Astrocyte of the hippocampus (primary cell): ENCODE data around the gene ABLIM1.

Experiments
- DNase-seq: peaks from one replicate; pipeline ENCODE4 v3.0.0; 2011; ENCODE audit warnings: low read depth, low spot score

Gene ABLIM1

DNA sequence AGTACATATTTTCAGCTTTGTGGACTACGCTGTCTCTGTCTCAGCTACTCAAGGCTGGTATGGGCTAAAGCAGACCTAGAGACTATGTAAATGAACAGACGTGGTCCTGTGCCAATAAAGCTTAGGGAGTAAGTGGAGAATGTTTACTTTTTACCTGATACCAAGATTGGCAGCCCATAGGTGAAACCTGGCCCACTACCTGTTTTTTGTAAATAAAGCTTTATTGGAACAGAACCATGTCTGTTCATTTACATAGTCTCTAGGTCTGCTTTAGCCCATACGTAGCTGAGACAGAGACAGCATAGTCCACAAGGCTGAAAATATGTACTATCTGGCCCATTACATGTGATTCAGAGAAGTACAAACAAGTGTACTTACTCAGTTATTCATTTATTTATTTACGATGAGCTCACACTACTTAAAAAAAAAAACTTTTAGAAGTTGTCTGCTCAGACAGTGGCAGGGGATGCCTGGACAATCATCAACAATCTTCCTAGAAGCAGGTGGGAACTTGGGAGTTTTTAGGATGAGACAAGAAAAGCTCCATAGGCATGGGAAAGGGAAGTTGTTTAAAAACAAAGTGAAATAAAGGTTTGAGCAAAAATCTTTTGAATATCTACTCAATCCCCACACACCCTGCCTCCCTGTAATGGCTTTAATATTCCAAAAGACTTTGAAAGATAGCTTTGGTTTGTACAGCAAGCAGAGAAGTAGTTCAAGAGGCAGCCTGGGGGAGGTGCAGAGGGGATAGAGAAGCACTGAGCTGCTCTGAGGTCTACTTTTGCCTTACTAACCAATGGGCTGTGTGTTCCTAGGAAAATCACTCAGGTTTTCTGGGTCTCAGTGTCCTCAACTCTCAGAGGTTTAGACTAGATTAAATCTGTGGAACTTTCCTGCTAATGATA lies 139.4 kb downstream of the ABLIM1 start:
- no peak for DNase-seq

DNA sequence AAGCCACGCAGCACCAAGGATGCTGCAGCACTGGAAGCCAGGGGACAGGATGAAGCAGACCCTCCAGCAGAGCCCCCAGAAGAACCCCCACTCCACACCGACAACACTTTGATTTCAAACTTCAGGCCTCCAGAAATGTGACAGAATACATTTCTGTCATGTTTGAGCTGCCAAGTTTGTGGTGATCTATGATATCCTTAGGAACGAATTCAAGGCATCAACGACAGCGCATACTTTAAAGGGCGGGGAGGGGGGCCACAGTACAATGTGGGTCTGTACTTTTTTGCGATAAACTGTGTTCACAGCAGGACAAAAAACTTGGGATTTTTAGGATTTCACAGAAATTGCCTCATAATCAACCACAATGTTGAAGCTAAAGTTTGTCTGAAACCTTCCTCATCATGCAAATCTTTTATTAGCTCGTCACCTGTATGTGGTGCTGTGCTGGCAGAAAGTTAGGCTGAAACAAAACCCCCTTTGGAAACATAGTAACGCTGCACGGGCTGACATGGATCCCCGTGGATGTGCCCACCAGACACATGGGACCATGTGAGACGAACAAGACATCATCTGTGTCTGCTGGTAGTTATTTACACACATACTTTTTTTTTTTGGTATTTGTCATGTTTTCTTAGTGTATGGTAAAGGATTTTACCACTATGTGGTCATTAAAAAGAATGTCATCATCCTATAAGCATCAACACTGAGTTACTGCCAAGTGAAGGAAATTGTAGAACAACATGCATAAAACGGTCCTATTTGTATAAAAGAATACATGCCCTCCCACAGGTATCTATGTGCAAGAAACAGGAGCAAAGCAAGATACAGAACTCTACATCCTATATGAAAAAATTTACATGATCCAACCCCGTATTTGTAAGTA lies 140.5 kb downstream of the ABLIM1 start:
- DNase-seq, result no peak

DNA sequence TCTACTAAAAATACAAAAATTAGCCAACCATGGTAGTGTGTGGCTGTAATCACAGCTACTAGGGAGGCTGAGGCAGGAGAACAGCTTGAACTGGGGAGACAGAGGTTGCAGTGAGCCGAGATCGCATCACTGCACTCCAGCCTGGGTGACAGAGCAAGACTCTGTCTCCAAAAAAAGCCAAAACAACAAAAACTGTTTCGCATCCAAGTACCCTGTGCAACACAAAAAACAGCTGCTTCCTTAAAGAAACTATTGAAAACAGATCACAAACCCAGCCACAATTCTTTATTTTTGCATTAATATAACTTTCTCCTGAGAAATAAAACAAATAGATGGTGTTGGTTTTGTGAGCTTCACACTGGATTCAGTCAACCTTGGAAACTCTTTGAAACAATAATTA lies 141.7 kb downstream of the ABLIM1 start:
- DNase-seq, result no peak

DNA sequence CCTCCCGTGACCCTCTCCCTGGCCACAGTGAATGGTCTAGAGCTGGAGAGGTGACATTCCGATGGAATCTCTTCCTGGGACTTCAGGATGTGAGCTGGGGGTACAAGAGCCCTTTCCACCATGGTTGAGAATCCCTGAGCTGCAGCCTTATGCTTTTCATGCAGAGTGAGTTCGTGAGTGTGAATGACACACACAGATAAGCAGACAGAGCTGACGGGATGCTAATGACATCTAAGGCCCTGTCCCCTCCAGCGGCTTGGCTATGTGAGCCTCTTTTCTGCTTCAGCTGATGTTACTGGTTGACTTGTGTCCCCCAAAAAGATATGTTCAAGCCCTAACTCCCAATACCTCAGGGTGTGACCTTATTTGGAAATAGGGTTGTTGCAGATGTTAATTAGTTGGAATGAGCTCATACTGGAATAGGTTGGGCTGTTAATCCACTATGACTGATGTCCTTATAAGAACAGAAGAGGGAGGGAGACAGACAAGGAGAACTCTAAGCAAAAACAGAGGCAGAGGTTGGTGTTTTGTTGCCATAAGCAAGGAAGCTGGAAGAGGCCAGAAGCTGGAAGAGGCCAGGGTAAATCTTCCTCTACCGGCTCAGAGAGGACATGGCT lies 142.7 kb downstream of the ABLIM1 start:
- DNase-seq, result no peak

DNA sequence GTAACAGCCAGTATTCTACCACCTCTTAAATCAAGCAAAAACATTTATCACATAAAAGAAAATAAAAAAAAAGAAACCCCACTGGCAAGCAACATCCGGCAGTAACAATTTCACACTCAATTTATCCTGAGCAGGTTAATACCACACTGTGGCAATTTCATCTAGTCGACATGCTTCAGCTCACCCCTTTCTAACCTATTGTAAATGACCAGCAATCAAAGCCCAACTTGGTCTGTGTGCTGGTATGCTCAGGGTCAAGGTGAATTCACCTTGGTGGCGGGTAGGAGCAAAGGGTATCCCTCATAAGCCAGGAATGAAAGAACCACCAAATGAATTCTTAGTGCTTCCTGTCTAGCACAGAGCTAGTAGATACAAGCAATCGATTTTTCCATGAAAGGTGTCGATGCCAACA lies 144.7 kb downstream of the ABLIM1 start:
- no peak for DNase-seq

- DNase-seq, result no peak
These were observed 146.2 kb downstream of the ABLIM1 start for GRCh38 chr10:114511881-114512280.

DNA sequence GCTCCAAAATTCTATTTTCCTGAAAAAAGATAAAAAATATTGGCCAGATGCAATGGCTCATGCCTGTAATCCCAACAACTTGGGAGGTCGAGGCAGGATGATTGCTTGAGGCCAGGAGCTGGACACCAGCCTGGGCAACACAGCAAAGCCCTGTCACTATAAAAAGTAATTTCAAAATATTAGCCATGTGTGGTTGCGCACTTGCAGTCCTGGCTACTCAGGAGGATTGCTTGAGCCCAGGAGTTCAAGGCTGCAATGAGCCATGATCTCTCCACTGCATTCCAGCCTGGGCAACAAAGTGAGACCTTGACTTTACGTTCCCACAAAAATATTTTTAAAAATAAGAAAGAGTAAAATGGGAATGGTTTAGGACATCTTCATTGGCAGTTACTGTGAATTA lies 149.7 kb downstream of the ABLIM1 start:
- no peak for DNase-seq

GRCh38 chr10:114507449-114507848 lies 150.6 kb downstream of the ABLIM1 start:
- peak; percentile 50 for DNase-seq

GRCh38 chr10:114506871-114507385 lies 151.1 kb downstream of the ABLIM1 start:
- peak; percentile 23 for DNase-seq

- peak; percentile 86 for DNase-seq
These were observed 153.1 kb downstream of the ABLIM1 start for GRCh38 chr10:114504769-114505579.

GRCh38 chr10:114502074-114502473 lies 156.0 kb downstream of the ABLIM1 start:
- DNase-seq, result no peak

DNA sequence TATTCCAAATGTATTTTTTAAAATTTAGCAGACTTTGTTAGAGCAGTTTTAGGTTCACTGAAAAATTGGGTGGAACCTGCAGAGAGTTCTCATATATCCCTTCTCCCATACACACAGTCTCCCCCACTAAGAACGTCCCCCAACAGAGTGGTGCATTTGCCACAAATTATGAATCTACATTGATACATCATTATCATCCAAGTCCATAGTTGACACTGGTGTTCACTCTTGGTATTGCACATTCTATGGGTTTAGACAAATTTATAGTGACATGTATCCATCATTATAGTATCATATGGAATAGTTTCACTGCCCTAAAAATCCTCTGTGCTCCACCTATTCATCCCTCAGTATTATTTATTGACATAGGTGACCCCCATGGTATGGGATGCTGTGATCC lies 156.4 kb downstream of the ABLIM1 start:
- DNase-seq, result no peak

DNA sequence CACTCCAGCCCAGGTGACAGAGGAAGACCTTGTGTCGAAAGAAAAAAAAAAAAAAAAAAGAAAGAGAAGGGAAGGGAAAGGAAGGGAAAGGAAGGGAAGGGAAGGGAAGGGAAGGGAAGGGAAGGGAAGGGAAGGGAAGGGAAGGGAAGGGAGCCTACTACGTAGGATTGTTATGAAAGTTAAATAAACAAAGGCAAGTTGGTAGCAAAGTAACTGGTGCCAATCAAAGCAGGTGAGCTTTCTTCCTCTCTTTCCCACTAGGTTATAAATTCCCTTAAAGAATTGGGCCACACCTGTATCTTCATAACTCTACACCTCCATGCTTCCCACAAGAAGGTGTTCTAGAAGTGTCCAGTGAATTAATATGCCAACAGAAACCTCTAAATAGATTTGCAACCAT lies 157.4 kb downstream of the ABLIM1 start:
- no peak for DNase-seq

GRCh38 chr10:114499630-114500190 lies 158.4 kb downstream of the ABLIM1 start:
- DNase-seq, result no peak

GRCh38 chr10:114499116-114499515 lies 159.0 kb downstream of the ABLIM1 start:
- no peak for DNase-seq

- no peak for DNase-seq
These were observed 159.5 kb downstream of the ABLIM1 start for GRCh38 chr10:114498413-114499111.

GRCh38 chr10:114495303-114495702 lies 162.8 kb downstream of the ABLIM1 start:
- DNase-seq, result no peak

GRCh38 chr10:114492351-114493037 lies 165.6 kb downstream of the ABLIM1 start:
- DNase-seq, result no peak

DNA sequence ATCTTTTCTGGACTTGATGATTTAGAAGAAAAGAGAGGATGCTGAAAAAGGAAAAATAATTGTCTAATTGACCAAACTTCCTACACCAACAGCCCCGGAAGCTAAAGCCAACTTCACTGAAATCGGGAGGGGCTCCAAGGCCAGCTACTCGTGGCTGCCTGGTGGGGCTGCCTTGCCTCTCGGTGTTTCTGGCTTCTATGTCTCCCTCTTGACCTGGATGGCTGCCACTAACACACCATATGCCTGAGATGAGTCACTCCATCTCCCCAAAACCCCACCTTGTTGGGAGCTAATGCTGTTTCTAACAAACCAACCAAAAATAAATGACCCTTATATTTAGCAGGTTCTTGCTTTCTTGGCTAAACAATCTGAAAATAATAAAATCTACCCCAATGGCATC lies 166.1 kb downstream of the ABLIM1 start:
- no peak for DNase-seq
